Endodermal cell (in vitro differentiated cells): ENCODE results near the gene FOXC2. TPM values are rescaled to one million over a fixed set of nuclear protein-coding genes. Genes with fewer than 3 reads are reported as not detected.

Experiments used
- DNase-seq: peaks from one replicate; pipeline ENCODE4 v3.0.0-alpha.2; 2017
- H3K27ac ChIP-seq: 2 replicates; pipeline ENCODE4 v1.5.1; 2013; ENCODE audit warnings: mild to moderate bottlenecking, low read depth, low read length, moderate library complexity
- H3K27me3 ChIP-seq: 2 replicates; pipeline ENCODE4 v1.6.1; 2013; ENCODE audit warnings: mild to moderate bottlenecking, low read length, moderate library complexity; ENCODE audit not compliant: insufficient read depth, control insufficient read depth, poor library complexity, severe bottlenecking
- H3K36me3 ChIP-seq: 2 replicates; pipeline ENCODE4 v1.7.0; 2013; ENCODE audit warnings: mild to moderate bottlenecking, low read length, moderate library complexity; ENCODE audit not compliant: control insufficient read depth, insufficient read depth
- H3K4me1 ChIP-seq: one replicate; pipeline ENCODE4 v1.7.0; 2013; ENCODE audit warnings: low read length; ENCODE audit not compliant: control insufficient read depth, insufficient read depth
- H3K4me3 ChIP-seq: 2 replicates; pipeline ENCODE4 v1.5.1; 2013; ENCODE audit warnings: mild to moderate bottlenecking, low read length, moderate library complexity
- H3K9ac ChIP-seq: 2 replicates; pipeline ENCODE4 v1.6.1; 2013; ENCODE audit warnings: mild to moderate bottlenecking, low read length, moderate library complexity; ENCODE audit not compliant: poor library complexity, severe bottlenecking; ENCODE audit errors: extremely low read depth
- H3K9me3 ChIP-seq: 2 replicates; pipeline ENCODE4 v1.6.1; 2013; ENCODE audit warnings: mild to moderate bottlenecking, low read length, moderate library complexity; ENCODE audit not compliant: control insufficient read depth
- H3K27ac Mint-ChIP-seq: 2 replicates; pipeline ENCODE4 v1.8.0; 2020; ENCODE audit warnings: mixed read lengths
- H3K27me3 Mint-ChIP-seq: 2 replicates; pipeline ENCODE4 v1.8.0; 2021; ENCODE audit warnings: mild to moderate bottlenecking, mixed read lengths; ENCODE audit not compliant: insufficient read depth
- H3K36me3 Mint-ChIP-seq: 2 replicates; pipeline ENCODE4 v1.8.0; 2020; ENCODE audit warnings: low read depth, mixed read lengths
- H3K4me1 Mint-ChIP-seq: 2 replicates; pipeline ENCODE4 v1.8.0; 2020; ENCODE audit warnings: mixed read lengths
- H3K4me3 Mint-ChIP-seq: 2 replicates; pipeline ENCODE4 v1.8.0; 2020; ENCODE audit warnings: mild to moderate bottlenecking, moderate library complexity, mixed read lengths
- H3K9me3 Mint-ChIP-seq: 2 replicates; pipeline ENCODE4 v1.8.0; 2020; ENCODE audit warnings: mild to moderate bottlenecking, mixed read lengths
- CTCF ChIP-seq: fragments of 200-600 bp; sonication (generic); conservative IDR thresholded peaks from 2 replicates; pipeline ENCODE4 v1.5.0; 2021; ENCODE audit warnings: antibody characterized with exemption, mild to moderate bottlenecking
- WGBS, 2 experiments: methylation state at CpG; one replicate each; pipeline versions ENCODE4 v1.1.5 to v1.1.7; 2013; ENCODE audit warnings: missing lambda C conversion rate in 2 of 2, mixed read lengths in 1 of 2; ENCODE audit not compliant: insufficient coverage in 1 of 2, insufficient read length in 1 of 2; 5-methylcytosine and 5-hydroxymethylcytosine counted together
- total RNA-seq, 2 donors: library from RNA; stranded (reverse); fragmentation: NEBNext Ultra II Directional in 1 of 2; extraction: Animal tissue kit (Norgen Biotek cat#: 25700) in 1 of 2; gene quantifications; 2 replicates in 1 of 2; 3 replicates in 1 of 2; pipeline ENCODE4 v1.2.1, GENCODE V29; 2021

Gene FOXC2
- total RNA-seq, 2 donors from 2014 or later: 0.20 TPM; not detected in 1

GRCh38 chr16:86594721-86595120, 28.1 kb downstream of the FOXC2 start:
- no peak for TF ChIP-seq CTCF
- H3K9me3 ChIP-seq: no peaks in the 10 kb centered on the region
- Mint-ChIP-seq H3K27ac (no peak overlapping the region), H3K36me3 (no peaks in the 10 kb centered on the region), H3K9me3 (no peaks in the 10 kb centered on the region), H3K4me3 (no peak overlapping the region), H3K4me1 (peaks cover 5% of the 10 kb centered on the region), H3K27me3 (peaks cover 46% of the 10 kb centered on the region)
- no peak overlapping the region for H3K27ac ChIP-seq
- no peak for DNase-seq
- 82 to 85% methylated on average over 8 of the region's 8 CpGs for WGBS, 2 experiments
- H3K4me1 ChIP-seq: no peaks in the 10 kb centered on the region
- H3K9ac ChIP-seq: no peak overlapping the region
- peaks cover 66% of the 10 kb centered on the region for H3K27me3 ChIP-seq
- no peaks in the 10 kb centered on the region for H3K36me3 ChIP-seq
- no peak overlapping the region for H3K4me3 ChIP-seq

GRCh38 chr16:86595983-86596605, 29.5 kb downstream of the FOXC2 start:
- Mint-ChIP-seq H3K27me3 (peaks cover 45% of the 10 kb centered on the region), H3K36me3 (no peaks in the 10 kb centered on the region), H3K4me1 (no peaks in the 10 kb centered on the region), H3K9me3 (no peaks in the 10 kb centered on the region), H3K27ac (no peak overlapping the region), H3K4me3 (no peak overlapping the region)
- no peak for DNase-seq
- TF ChIP-seq CTCF: no peak
- no peaks in the 10 kb centered on the region for H3K9me3 ChIP-seq
- no peaks in the 10 kb centered on the region for H3K4me1 ChIP-seq
- H3K9ac ChIP-seq: no peak overlapping the region
- H3K27me3 ChIP-seq: peaks cover 53% of the 10 kb centered on the region
- no peak overlapping the region for H3K27ac ChIP-seq
- no peak overlapping the region for H3K4me3 ChIP-seq
- WGBS, 2 experiments: 86 to 94% methylated on average over 5 to 10 of the region's 10 CpGs
- H3K36me3 ChIP-seq: no peaks in the 10 kb centered on the region

DNA sequence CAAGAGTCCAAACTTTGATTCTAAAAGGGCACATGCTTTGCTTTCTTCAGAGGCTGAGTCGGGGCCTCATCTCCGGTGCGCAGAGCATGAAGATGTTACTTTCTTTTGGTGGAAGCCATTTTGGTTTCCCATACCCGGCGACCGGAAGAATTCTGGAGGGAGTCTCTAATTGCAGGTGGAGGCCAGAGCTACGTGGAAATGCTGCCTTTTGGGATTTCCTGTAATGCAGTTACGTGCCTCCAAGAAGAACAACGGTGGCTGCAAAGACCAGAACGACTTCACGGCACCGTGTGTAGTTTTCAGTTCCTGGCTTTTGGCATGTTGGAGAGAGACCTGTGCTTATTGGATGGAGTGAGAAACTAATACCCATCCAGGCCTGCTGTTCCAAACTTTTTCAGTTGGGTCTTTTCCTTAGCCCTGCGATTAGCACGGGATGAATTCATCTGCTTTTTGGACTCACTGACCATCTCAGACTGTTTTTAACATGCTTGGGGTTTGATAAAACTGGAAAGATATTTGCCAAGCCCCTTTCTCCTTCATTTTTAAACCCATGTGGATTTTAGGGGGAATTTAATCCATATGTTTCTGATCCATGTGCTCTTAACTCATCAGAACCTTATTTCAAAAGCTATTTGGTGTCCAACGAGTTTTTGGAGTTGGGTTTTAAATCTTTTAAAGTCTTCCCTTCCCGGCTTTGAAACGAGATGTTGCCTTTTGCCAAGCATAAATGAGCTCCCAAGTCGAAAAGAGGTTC, 30.7 kb downstream of the FOXC2 start:
- Mint-ChIP-seq H3K27ac (no peak overlapping the region), H3K4me1 (peaks cover 1% of the 10 kb centered on the region), H3K9me3 (no peaks in the 10 kb centered on the region), H3K27me3 (peaks cover 36% of the 10 kb centered on the region), H3K4me3 (no peak overlapping the region), H3K36me3 (no peaks in the 10 kb centered on the region)
- no peak overlapping the region for H3K4me3 ChIP-seq
- WGBS, 2 experiments: 92 to 98% methylated on average over 13 to 18 of the region's 18 CpGs
- DNase-seq: no peak
- no peak overlapping the region for H3K27ac ChIP-seq
- H3K9me3 ChIP-seq: no peaks in the 10 kb centered on the region
- peaks cover 41% of the 10 kb centered on the region for H3K27me3 ChIP-seq
- H3K9ac ChIP-seq: no peak overlapping the region
- TF ChIP-seq CTCF: no peak
- H3K36me3 ChIP-seq: no peaks in the 10 kb centered on the region
- no peaks in the 10 kb centered on the region for H3K4me1 ChIP-seq
